NB4 (cell line): ENCODE measurements around the gene CCDC180.

Experiments used
- POLR2A ChIP-seq: IDR thresholded peaks from 2 replicates; pipeline ENCODE4 v1.6.1; 2011; ENCODE audit warnings: mild to moderate bottlenecking; ENCODE audit not compliant: insufficient read length; ENCODE audit errors: extremely low read depth
- TF ChIP-seq, protein P1 (sequence below): IDR thresholded peaks from one replicate; pipeline ENCODE4 v1.5.1; 2012; ENCODE audit warnings: low read depth, low read length

DNA sequence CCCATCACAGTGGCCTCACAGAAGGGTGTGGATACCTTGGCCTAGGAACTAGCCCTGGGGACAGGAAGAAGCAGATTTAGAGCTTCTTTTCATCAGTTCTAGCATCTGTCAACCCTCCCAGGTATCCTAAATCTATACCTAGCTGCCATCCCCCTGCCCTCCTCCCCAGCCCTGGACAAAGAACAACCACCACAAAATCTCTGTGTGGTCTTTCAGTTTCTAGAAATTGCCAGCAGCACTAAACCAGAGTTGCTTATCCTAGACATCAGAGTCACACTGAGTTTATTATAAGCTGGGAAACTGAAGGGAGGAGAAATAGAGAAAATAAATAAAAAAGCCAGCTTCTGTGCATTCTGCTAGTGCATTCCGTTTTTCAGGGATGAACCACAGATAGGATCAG lies 14.6 kb downstream of the CCDC180 start:
- TF ChIP-seq, protein P1, sequence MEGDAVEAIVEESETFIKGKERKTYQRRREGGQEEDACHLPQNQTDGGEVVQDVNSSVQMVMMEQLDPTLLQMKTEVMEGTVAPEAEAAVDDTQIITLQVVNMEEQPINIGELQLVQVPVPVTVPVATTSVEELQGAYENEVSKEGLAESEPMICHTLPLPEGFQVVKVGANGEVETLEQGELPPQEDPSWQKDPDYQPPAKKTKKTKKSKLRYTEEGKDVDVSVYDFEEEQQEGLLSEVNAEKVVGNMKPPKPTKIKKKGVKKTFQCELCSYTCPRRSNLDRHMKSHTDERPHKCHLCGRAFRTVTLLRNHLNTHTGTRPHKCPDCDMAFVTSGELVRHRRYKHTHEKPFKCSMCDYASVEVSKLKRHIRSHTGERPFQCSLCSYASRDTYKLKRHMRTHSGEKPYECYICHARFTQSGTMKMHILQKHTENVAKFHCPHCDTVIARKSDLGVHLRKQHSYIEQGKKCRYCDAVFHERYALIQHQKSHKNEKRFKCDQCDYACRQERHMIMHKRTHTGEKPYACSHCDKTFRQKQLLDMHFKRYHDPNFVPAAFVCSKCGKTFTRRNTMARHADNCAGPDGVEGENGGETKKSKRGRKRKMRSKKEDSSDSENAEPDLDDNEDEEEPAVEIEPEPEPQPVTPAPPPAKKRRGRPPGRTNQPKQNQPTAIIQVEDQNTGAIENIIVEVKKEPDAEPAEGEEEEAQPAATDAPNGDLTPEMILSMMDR: no peak
- no peak for TF ChIP-seq POLR2A
